ENCODE results near the gene HIVEP3.

DNA sequence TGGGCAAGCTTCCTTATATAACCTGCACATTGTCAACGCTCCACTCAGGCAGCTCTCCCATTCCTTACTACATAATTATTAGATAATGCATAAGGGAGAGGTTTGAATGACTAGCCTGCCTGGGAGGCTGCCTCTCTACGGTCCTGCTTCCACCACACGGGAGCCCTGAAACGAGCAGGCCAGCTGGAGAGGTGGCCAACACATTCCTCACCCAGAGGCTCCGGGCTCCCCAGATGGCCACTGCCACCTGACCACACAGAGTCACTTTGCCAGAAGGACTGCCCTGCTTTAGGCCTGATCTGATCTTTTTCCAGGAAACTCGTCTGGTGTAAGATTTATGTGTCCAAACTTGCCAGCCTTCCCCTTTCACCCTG lies 27.9 kb downstream of the HIVEP3 start:
- TF ChIP-seq ZNF416 (CRISPR knock-in tag; IDR thresholded peaks at IDR 0.05) = no peak
- TF ChIP-seq, protein P1, sequence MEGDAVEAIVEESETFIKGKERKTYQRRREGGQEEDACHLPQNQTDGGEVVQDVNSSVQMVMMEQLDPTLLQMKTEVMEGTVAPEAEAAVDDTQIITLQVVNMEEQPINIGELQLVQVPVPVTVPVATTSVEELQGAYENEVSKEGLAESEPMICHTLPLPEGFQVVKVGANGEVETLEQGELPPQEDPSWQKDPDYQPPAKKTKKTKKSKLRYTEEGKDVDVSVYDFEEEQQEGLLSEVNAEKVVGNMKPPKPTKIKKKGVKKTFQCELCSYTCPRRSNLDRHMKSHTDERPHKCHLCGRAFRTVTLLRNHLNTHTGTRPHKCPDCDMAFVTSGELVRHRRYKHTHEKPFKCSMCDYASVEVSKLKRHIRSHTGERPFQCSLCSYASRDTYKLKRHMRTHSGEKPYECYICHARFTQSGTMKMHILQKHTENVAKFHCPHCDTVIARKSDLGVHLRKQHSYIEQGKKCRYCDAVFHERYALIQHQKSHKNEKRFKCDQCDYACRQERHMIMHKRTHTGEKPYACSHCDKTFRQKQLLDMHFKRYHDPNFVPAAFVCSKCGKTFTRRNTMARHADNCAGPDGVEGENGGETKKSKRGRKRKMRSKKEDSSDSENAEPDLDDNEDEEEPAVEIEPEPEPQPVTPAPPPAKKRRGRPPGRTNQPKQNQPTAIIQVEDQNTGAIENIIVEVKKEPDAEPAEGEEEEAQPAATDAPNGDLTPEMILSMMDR (IDR thresholded peaks at IDR 0.05) = no peak
- TF ChIP-seq, protein P2, sequence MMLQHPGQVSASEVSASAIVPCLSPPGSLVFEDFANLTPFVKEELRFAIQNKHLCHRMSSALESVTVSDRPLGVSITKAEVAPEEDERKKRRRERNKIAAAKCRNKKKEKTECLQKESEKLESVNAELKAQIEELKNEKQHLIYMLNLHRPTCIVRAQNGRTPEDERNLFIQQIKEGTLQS (CRISPR knock-in tag; conservative IDR thresholded peaks at IDR 0.05) = no peak
- no peak for TF ChIP-seq HMGA2 (CRISPR knock-in tag; IDR thresholded peaks at IDR 0.05)
- no peak for TF ChIP-seq MXD4 (CRISPR knock-in tag; IDR thresholded peaks at IDR 0.05; ENCODE audit: borderline replicate concordance)
- TF ChIP-seq NFE2L1 (CRISPR knock-in tag; IDR thresholded peaks at IDR 0.05) = no peak
- TF ChIP-seq ZNF121 (CRISPR knock-in tag; IDR thresholded peaks at IDR 0.05) = no peak
- TF ChIP-seq, protein P3, sequence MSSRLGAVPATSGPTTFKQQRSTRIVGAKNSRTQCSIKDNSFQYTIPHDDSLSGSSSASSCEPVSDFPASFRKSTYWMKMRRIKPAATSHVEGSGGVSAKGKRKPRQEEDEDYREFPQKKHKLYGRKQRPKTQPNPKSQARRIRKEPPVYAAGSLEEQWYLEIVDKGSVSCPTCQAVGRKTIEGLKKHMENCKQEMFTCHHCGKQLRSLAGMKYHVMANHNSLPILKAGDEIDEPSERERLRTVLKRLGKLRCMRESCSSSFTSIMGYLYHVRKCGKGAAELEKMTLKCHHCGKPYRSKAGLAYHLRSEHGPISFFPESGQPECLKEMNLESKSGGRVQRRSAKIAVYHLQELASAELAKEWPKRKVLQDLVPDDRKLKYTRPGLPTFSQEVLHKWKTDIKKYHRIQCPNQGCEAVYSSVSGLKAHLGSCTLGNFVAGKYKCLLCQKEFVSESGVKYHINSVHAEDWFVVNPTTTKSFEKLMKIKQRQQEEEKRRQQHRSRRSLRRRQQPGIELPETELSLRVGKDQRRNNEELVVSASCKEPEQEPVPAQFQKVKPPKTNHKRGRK (CRISPR knock-in tag; IDR thresholded peaks at IDR 0.05; ENCODE audit: borderline replicate concordance) = no peak
- TF ChIP-seq CBFB (CRISPR knock-in tag; IDR thresholded peaks at IDR 0.05; ENCODE audit: low read depth) = no peak
- TF ChIP-seq SOX15 (CRISPR knock-in tag; IDR thresholded peaks at IDR 0.05) = no peak

Measured in WTC11 (cell line).